GM12878 (cell line): ENCODE results near the gene PALLD.

ENCODE experiments used
- BACH1 ChIP-seq: fragments of 450-650 bp; IDR thresholded peaks from 2 replicates; pipeline ENCODE4 v1.6.1; 2017; ENCODE audit warnings: mild to moderate bottlenecking, borderline replicate concordance
- BHLHE40 ChIP-seq, 2 experiments: fragments of 450-650 bp in 1 of 2; IDR thresholded peaks; 2 replicates each; pipeline ENCODE4 v1.6.1; 2011 to 2017; ENCODE audit warnings: low read depth in 2 of 2, borderline replicate concordance in 1 of 2, improper control_type of control experiment in 1 of 2, low read length in 1 of 2, mild to moderate bottlenecking in 1 of 2
- CHD4 ChIP-seq: fragments of 200-600 bp; sonication (generic); IDR thresholded peaks from 2 replicates; pipeline ENCODE4 v1.6.1; 2016; ENCODE audit warnings: mild to moderate bottlenecking
- CREB1 ChIP-seq: IDR thresholded peaks from 2 replicates; pipeline ENCODE4 v1.6.1; 2012; ENCODE audit warnings: low read depth, mild to moderate bottlenecking, inconsistent platforms
- CTCF ChIP-seq, 3 experiments: IDR thresholded peaks in 2 of 3; conservative IDR thresholded peaks in 1 of 3; 2 replicates each; pipeline ENCODE4 v1.5.1; 2011; ENCODE audit warnings: low read depth in 3 of 3, low read length in 3 of 3, mild to moderate bottlenecking in 3 of 3, control low read depth in 2 of 3, moderate library complexity in 2 of 3, inconsistent platforms in 1 of 3, mixed read lengths in 1 of 3; ENCODE audit not compliant: control insufficient read depth in 2 of 3, insufficient read depth in 1 of 3; ENCODE audit errors: extremely low read depth in 1 of 3
- FOXK2 ChIP-seq: fragments of 450-650 bp; IDR thresholded peaks from 2 replicates; pipeline ENCODE4 v1.6.1; 2017; ENCODE audit warnings: mild to moderate bottlenecking, moderate library complexity
- NR2C2 ChIP-seq: IDR thresholded peaks from 2 replicates; pipeline ENCODE4 v1.6.1; 2011; ENCODE audit warnings: borderline replicate concordance, low read depth; ENCODE audit not compliant: control insufficient read depth, insufficient read length
- NR2F1 ChIP-seq: fragments of 450-650 bp; conservative IDR thresholded peaks from 2 replicates; pipeline ENCODE4 v1.6.1; 2017; ENCODE audit warnings: mild to moderate bottlenecking
- REST ChIP-seq: IDR thresholded peaks from 2 replicates; pipeline ENCODE4 v1.6.1; 2012; ENCODE audit warnings: mild to moderate bottlenecking, low read depth, low read length
- SIN3A ChIP-seq: IDR thresholded peaks from 2 replicates; pipeline ENCODE4 v1.6.1; 2012; ENCODE audit warnings: low read depth, low read length, improper control_type of control experiment
- SMAD1 ChIP-seq: fragments of 450-650 bp; IDR thresholded peaks from 2 replicates; pipeline ENCODE4 v1.6.1; 2018; ENCODE audit warnings: mild to moderate bottlenecking, low read depth; ENCODE audit not compliant: partially characterized antibody
- SPI1 ChIP-seq: IDR thresholded peaks from 2 replicates; pipeline ENCODE4 v1.6.1; 2011; ENCODE audit warnings: low read depth, mild to moderate bottlenecking, low read length, moderate library complexity, borderline replicate concordance; ENCODE audit not compliant: insufficient read depth
- ZZZ3 ChIP-seq: IDR thresholded peaks from 2 replicates; pipeline ENCODE4 v1.6.1; 2011; ENCODE audit warnings: low read depth; ENCODE audit not compliant: control insufficient read depth, insufficient read length

- no peak for TF ChIP-seq CREB1
- TF ChIP-seq SPI1 = no peak
- TF ChIP-seq BACH1 = no peak
- TF ChIP-seq CTCF (IDR thresholded peaks at IDR 0.05 in 2 of 3, conservative IDR thresholded peaks at IDR 0.05 in 1 of 3; ENCODE audit: control insufficient read depth in 2 of 3, extremely low read depth in 1 of 3, insufficient read depth in 1 of 3, low read depth in 3 of 3, low read length in 3 of 3) = no peak
- no peak for TF ChIP-seq SMAD1
- TF ChIP-seq CHD4 = no peak
- no peak for TF ChIP-seq SIN3A
- no peak for TF ChIP-seq REST
- TF ChIP-seq ZZZ3 = no peak
- TF ChIP-seq NR2F1 = no peak
- no peak for TF ChIP-seq NR2C2
- TF ChIP-seq BHLHE40 (IDR thresholded peaks at IDR 0.05; ENCODE audit: borderline replicate concordance in 1 of 2, low read depth in 2 of 2, low read length in 1 of 2) = no peak
- no peak for TF ChIP-seq FOXK2
Measured at GRCh38 chr4:168604496-168605373, 107.9 kb downstream of the PALLD start.
